HG03139 (cell line): ENCODE data around the gene CCDC188.

Experiments used
- ATAC-seq: cut with Tn5 transposase; IDR thresholded peaks from one replicate; pipeline ENCODE4 v1.9.1; 2021; ENCODE audit not compliant: unreplicated experiment

The CCDC188 gene

DNA sequence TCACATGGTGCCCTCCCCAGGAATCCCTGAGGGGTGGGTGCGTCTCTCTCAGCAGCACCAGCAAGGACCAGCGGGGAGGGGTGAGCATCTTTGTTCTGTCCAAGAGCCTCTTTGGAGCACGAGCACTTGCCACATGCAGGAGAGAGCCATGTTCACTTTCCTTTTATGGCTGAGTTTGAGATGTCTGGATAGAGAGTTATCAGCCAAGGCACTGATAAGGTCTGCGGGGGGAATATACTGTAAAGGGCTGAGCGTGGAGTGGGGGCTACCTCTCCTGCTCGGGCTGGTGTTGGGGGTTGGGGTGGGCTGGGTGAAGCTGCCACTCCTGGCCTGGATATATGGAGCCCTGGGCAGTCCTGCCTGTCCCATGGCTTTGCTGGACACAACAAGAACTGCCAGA lies 34.9 kb upstream of the CCDC188 start:
- ATAC-seq = no peak

DNA sequence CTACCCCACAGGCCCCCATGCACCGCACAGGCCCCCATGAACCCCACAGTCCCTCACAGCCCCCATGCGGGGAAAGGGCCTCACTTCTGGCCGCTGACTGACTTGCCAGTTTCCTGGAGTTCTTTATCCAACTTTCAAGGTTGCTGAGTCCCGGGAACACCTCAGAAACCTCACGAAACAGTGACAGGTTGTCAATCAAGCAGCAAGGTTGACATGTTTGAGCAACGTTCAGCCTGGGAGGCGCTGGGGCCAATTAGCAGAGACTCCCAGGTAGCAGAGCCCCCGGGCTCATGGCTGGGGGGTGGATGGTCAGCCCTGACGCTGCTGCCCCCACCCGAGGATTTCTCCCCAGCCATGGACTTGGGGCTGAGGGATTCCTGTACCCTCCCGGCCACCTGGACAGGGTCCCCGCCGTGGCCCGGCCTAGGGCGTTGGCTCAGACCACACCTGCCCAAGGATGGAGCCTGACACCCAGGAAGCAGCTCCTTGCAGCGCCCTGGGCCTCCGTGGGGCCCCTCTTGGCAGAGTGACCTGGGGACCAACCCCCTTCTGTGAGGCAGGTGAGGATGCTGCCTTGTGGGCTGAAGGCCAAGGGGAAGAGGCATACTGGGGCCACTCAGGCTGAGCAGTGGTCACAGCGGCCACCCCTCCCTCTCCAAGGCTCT lies 33.8 kb upstream of the CCDC188 start:
- ATAC-seq = no peak

GRCh38 chr22:20183823-20184222 lies 33.0 kb upstream of the CCDC188 start:
- no peak for ATAC-seq

DNA sequence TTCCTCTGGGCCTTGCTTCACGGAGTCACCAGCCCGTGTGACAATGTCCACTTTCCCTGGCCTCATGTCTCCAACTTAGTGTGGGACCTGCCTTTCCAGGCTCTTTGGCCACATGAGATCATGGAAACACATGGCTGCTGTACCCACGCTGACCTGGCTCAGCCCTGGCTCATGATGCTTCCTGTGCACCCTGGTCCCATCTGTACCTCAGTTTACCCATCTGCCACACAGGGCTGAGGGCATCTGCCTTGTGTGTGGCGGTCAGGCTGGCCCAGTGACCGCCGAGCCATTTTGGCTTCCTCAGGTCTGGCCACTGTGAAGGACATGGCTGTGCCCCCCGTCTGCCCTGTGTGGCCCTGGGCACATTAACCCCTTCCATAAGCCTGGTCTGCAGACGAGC lies 32.2 kb upstream of the CCDC188 start:
- ATAC-seq = no peak

DNA sequence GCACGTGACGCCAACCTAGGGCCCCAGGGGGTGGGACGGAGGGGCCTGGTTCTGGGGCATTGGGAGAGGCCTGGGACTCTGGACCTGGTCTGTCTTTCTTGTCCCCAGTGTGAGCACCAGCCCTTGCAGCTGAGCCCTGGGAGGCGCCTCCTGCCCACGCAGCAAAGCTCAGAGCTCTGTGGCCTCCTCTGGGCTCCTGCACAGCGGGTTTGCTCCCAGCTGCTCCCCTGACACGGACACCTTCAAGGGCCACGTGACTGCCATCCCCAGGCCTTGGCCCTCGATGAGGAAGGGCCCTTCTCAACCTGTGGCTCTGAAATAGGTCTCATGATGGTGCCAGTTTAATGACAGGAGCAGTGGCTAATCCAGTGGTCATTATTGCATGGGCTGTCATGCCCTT lies 31.5 kb upstream of the CCDC188 start:
- ATAC-seq = no peak

GRCh38 chr22:20181884-20182236 lies 31.0 kb upstream of the CCDC188 start:
- ATAC-seq = no peak

DNA sequence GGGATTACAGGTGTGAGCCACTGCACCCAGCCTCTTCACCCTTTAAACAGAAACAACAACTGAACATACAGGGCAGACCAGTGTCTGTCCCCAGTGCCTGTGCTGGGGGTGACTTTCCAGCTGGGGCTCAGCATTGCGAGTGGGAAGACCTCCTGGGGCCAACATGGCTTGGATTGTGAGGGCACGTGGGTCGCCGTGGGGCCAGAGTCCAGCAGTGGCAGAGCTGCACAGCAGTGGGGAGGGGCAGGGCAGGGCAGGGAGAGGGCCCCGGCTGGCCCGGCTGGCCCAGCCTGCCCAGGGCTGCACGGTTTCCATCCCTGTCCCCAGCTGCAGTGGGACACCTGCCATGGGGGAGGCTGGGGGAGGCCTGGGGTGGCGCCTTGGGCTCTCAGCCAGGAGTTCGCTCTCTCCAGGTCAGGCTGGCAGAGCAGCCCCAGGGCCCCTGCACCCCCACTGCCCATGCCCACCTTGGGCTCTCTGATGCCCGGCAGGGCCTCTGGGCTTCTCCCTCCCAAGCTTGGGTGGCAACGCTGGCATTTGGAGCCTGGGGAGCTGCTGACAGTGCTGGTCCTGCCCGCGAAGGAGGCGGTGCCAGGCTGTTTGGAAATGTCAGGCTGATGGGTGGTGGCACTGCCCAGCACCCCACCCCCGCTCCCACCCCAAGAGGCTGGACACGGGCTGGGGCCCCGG lies 30.5 kb upstream of the CCDC188 start:
- no peak for ATAC-seq

GRCh38 chr22:20180640-20181039 lies 29.8 kb upstream of the CCDC188 start:
- no peak for ATAC-seq

DNA sequence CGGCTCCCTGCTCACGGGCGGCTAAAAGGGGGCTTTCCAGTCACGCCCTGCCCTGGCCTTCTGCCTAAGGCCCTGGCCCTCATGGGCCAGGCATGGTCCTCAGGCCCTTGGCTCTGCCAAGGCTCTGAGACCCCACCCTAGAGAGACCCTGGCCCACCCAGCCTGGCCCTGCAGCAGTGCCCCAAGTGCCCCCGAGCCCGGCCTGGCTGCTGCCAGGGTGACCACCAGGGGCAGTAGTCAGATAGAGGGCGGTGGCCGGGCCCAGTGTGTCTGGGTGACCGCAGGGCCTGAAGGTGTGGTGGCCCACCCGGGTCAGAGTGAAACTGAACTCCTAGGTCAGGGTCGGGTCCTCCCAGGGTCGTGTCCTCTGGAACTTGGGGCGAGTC lies 29.4 kb upstream of the CCDC188 start:
- ATAC-seq = no peak

DNA sequence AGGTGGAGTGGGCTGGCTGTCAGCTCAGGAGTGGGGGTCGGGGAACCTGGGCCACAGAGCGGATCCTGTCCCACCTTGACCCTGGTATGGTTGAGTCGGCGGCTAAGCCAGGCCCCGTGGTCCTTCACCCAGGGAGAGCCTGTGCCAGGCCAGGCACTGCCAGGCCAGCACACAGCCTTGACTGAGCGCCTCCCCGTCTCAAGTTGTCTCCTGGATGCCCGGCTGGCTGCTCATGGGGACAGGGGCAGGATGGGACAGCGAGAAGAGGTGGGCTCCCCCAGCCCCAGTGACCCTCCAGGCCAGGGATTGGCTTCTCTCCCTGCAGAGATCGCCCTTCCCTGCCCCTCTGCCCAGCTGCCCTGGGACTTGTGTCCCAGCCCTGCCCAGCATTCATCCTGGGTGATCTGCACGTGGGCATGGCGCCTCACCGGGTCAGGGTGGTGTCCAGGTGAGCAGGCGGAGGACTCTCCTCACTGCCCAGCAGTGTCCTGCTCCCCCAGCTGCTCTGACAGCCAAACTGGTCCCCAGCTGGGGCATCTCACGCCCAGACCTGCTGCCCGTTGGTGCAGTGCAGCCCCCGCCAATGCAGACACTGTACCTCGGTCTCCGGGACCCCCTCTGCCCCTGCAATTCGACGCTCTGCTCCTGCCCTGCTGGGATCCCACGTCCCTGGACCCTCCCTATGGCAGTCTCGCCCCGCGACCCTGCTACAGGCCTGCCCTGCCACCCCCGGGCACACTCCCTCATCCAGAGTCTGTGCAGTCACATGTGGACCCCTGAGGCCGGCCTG lies 28.8 kb upstream of the CCDC188 start:
- no peak for ATAC-seq

DNA sequence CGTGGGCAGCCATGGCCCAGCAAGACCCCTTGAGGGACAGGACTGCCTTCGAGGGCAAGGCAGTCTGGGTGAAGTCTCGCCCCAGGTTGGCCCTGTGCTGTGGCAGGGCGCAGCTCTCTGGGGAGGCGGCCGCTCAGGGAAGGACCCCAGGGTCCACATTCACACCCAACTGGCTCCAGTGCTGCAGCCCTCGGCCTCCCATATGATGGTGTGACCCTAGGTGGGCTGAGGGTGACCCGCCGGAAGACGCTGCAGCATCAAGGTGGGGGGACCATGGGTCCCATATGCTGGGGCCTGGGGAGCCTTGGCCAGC lies 28.0 kb upstream of the CCDC188 start:
- no peak for ATAC-seq

DNA sequence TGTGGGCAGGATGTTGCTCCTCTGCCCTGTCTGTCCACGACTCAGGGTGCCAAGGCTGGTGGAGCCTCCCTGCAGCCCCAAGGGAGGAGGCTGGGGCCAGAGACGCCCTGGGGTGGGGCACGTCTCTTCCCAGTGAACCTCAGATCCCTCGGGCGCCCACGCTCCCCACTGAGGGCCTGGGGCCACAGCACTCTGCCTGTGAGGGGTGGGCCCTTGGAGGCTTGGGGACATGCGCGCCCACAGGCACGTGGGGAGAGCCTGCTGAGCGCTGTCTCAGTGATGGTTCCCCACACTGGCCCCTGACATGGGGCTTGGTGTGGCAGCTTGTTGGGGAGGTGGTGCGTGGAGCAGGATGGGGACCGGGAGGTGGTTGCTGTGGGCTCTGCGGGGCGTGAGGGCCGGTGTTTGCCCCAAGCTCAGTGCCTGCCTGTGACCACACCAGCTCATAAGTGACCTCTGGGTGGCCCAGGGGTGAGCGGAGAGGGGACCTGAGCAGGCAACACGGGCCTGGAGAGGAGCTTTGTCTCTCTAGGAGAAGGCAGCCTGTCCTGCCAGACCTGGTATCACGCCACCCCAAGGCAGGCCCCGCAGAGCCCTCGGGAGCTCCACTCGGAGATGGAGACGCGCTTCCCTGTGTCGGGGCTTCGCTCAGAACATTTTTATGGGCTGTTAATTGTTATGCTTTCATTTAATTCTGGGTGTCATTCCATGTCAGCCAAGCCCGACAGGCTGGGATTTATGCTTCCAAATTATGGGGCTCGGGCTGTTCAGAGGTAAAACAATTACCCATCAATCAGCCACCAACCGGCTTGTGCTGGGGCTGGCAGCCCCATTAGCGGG lies 27.4 kb upstream of the CCDC188 start:
- no peak for ATAC-seq

DNA sequence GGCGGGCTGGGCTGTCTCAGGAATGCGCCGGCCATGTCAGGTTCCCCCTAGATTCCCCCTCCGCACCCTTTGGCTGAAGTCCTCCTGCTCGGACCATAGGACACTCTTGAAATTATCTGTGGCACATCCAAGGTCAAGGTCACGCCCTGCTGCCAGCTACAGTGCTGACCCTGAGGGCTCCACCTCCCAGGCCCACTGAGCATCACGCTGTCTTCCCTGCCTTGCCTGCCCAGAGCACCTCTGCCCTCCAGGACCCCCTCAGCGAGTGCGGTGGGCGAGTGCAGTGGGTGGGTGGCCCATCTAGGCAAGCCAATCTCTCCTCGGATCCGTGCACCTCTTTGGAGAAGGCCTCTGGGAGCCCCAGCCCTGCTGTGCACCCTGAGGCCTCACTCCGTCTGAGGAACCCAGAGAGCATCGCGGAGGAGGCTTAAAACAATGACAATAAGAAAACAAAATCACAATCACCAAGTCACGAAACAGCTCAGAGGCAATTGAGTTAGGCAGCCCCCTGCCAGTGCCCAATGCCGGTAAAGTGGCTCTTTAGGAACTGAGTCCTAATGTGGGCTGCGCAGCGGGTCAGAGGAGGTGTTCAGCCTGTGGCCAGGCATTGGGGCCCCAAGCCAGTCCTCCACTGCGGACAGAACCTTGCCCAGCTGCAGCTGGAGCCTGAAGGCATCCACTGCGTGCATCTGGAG lies 26.5 kb upstream of the CCDC188 start:
- no peak for ATAC-seq

- no peak for ATAC-seq
Measured at GRCh38 chr22:20176421-20177085, 25.7 kb upstream of the CCDC188 start.

DNA sequence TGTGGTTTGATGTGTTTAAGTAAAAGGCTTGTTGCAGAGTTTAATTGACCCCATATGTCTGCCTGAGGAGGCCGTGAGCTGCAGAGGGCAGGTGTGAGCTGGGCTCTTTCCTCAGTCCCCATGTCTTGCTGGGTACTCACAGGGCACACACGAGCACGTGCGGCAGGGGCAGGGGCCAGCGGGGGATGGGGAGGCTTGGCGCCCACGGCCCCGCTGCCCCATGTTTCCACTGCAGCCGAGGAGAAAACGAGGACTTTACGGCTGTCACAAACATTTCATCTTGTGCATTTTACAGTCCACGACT lies 24.7 kb upstream of the CCDC188 start:
- ATAC-seq = no peak

DNA sequence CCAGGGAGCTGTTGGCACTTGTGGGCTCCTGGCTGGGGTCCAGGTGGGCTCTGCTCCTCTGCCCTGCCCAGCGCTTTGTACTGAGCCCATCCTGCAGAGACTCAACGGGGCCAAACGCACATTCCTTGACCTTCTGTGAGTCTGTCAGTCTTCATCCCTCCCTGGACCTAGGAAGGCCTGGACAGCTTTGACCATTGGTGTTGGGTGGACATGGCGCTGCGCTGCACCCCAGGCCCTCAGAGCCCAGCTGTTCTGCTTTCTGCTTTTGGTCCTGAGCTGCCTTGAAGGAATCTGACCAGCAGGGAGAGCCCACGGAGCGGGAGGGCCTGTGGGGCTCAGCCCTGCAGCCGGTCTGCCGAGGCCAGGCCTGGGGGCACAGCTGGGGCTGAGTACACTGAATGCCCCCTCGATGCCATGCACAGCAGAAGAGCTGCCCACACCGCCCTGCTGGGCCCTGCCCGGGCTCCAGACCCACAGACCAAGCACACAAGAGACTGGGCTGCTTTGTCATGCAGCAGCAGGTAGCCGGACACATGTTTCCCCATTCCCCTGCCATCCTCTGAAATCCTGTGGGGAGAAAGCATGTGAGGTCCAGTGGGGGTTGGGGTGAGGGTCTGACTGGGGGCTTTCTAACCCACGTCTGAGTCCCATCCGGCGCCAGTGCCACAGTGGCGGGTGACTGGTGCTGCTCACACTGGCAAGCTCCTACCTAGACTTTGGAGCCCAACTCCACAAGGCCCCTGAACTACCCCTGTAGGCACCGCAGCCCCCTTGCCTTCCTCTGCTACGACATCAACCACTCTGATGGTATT lies 24.1 kb upstream of the CCDC188 start:
- no peak for ATAC-seq

- ATAC-seq = no peak
Measured at GRCh38 chr22:20173772-20174171, 22.9 kb upstream of the CCDC188 start.

GRCh38 chr22:20173246-20173645 lies 22.4 kb upstream of the CCDC188 start:
- ATAC-seq = no peak

- ATAC-seq = no peak
Measured at GRCh38 chr22:20172141-20172613, 21.3 kb upstream of the CCDC188 start.
